HCT116 (cell line): ENCODE measurements around the gene CDH4. TPM values are rescaled to one million over a fixed set of nuclear protein-coding genes. Genes with fewer than 3 reads are reported as not detected.
"Not testable (repeated sequence)": the region's sequence is repeated elsewhere in the genome, so short reads cannot be mapped to it uniquely, and the experiment has no call there.

Source experiments
- ATAC-seq: fragments of 200-7000 bp; cut with Tn5 transposase; 2 replicates; pipeline ENCODE4 v1.9.1; 2020; ENCODE audit warnings: mild to moderate bottlenecking, moderate library complexity
- BruUV-seq: library from RNA; stranded (reverse); fragments of 400-500 nt; replicated peaks from 2 replicates; lab custom pipeline; 2021; lab: Mats Ljungman, UMichigan
- CTCF ChIA-PET: fragments of 300-600 bp; sonication (Branson Sonifier 250); formaldehyde crosslinking; loops from one replicate; lab custom pipeline; 2021; ENCODE audit warnings: antibody characterized with exemption; lab: Charles Lee
- POLR2A ChIA-PET: fragments of 300-600, 350-600 bp; sonication (Branson Sonifier 250); formaldehyde crosslinking; loops from one replicate; lab custom pipeline; 2021; ENCODE audit warnings: antibody characterized with exemption; lab: Charles Lee
- RAD21 ChIA-PET, 2 experiments: fragments of 300-600 bp; sonication (Branson Sonifier 250); formaldehyde crosslinking; loops; one replicate each; lab custom pipeline; 2023; ENCODE audit warnings: low total read pairs in 2 of 2; ENCODE audit not compliant: uncharacterized antibody in 2 of 2, unreplicated experiment in 2 of 2, low non-redundant PET in 1 of 2; lab: Charles Lee
- DNase-seq: peaks from one replicate; pipeline ENCODE4 v3.0.0-alpha.2; 2010; ENCODE audit warnings: low read depth, low spot score
- H2AFZ ChIP-seq: fragments of 200-600 bp; shearing (Covaris generic), sonication (generic); 2 replicates; pipeline ENCODE4 v1.6.1; 2017; ENCODE audit warnings: low read depth, mixed run types, mixed read lengths, antibody characterized with exemption, low read length; ENCODE audit not compliant: poor library complexity, severe bottlenecking
- H3K27ac ChIP-seq: 2 replicates; pipeline ENCODE4 v1.5.1; 2012; ENCODE audit warnings: low read depth, low read length
- H3K27me3 ChIP-seq: fragments of 200-600 bp; sonication (generic); 2 replicates; pipeline ENCODE4 v1.6.1; 2016; ENCODE audit warnings: mixed run types, low read length, mixed read lengths; ENCODE audit not compliant: insufficient read depth
- H3K36me3 ChIP-seq, 2 experiments: fragments of 200-500 bp in 1 of 2; fragments of 200-600 bp in 1 of 2; sonication (Bioruptor generic) in 1 of 2; sonication (generic) in 1 of 2; 2 replicates each; pipeline versions ENCODE4 v1.5.1 to v1.6.1; 2014 to 2016; ENCODE audit warnings: low read length in 2 of 2, inconsistent platforms in 1 of 2, mixed read lengths in 1 of 2, mixed run types in 1 of 2; ENCODE audit not compliant: insufficient read depth in 2 of 2, control insufficient read depth in 1 of 2
- H3K4me1 ChIP-seq, 2 experiments: fragments of 200-600 bp in 1 of 2; sonication (generic) in 1 of 2; 2 replicates each; pipeline versions ENCODE4 v1.5.1 to v1.6.1; 2012 to 2017; ENCODE audit warnings: low read length in 2 of 2, inconsistent platforms in 1 of 2, mild to moderate bottlenecking in 1 of 2, mixed read lengths in 1 of 2, mixed run types in 1 of 2, moderate library complexity in 1 of 2; ENCODE audit not compliant: insufficient read depth in 2 of 2, control insufficient read depth in 1 of 2
- H3K4me2 ChIP-seq: fragments of 200-600 bp; sonication (generic); 2 replicates; pipeline ENCODE4 v1.6.1; 2017; ENCODE audit warnings: mixed run types, low read length, mixed read lengths
- H3K4me3 ChIP-seq, 2 experiments: fragments of 200-600 bp in 1 of 2; sonication (generic) in 1 of 2; replicated peaks in 1 of 2; 2 replicates each; pipeline ENCODE4 v1.5.1; 2011 to 2016; ENCODE audit warnings: low read length in 2 of 2, control low read depth in 1 of 2, low read depth in 1 of 2, mild to moderate bottlenecking in 1 of 2, mixed read lengths in 1 of 2, mixed run types in 1 of 2
- H3K79me2 ChIP-seq: fragments of 200-600 bp; sonication (generic); 2 replicates; pipeline ENCODE4 v1.6.1; 2017; ENCODE audit warnings: mild to moderate bottlenecking, mixed run types, low read length, moderate library complexity, mixed read lengths; ENCODE audit not compliant: insufficient read depth
- H3K9ac ChIP-seq: fragments of 200-600 bp; sonication (generic); 2 replicates; pipeline ENCODE4 v1.6.1; 2016; ENCODE audit warnings: low read length, mixed read lengths
- H3K9me2 ChIP-seq: fragments of 200-600 bp; sonication (generic), shearing (Covaris generic); 2 replicates; pipeline ENCODE4 v1.6.1; 2017; ENCODE audit warnings: mixed run types, mild to moderate bottlenecking, moderate library complexity; ENCODE audit not compliant: insufficient read depth
- H3K9me3 ChIP-seq, 2 experiments: fragments of 200-500 bp in 1 of 2; fragments of 200-600 bp in 1 of 2; sonication (Bioruptor generic) in 1 of 2; sonication (generic) in 1 of 2; 2 replicates each; pipeline ENCODE4 v1.6.1; 2014 to 2017; ENCODE audit warnings: low read length in 2 of 2, mixed read lengths in 2 of 2, inconsistent platforms in 1 of 2, low read depth in 1 of 2, mild to moderate bottlenecking in 1 of 2, mixed run types in 1 of 2, moderate library complexity in 1 of 2; ENCODE audit not compliant: control insufficient read depth in 1 of 2, insufficient read depth in 1 of 2
- H4K20me1 ChIP-seq: fragments of 200-600 bp; sonication (generic), shearing (Covaris generic); 2 replicates; pipeline ENCODE4 v1.6.1; 2017; ENCODE audit warnings: mixed run types, mild to moderate bottlenecking, moderate library complexity; ENCODE audit not compliant: insufficient read depth
- ATF3 ChIP-seq: IDR thresholded peaks from 2 replicates; pipeline ENCODE4 v1.6.1; 2012
- RAD21 ChIP-seq: IDR thresholded peaks from 2 replicates; pipeline ENCODE4 v1.6.1; 2012; ENCODE audit warnings: low read depth, mild to moderate bottlenecking
- ZFX ChIP-seq: fragments of 450-650 bp; IDR thresholded peaks from 2 replicates; pipeline ENCODE4 v1.6.1; 2017
- intact Hi-C: fragments of 100-400 bp; cut with micrococcal nuclease; formaldehyde crosslinking; loops from 2 replicates; pipeline ENCODE4 v1.10.0; 2022
- total RNA-seq: library from RNA; stranded (reverse); gene quantifications from one replicate; pipeline ENCODE4 v1.2.1, GENCODE V29; 2021; ENCODE audit not compliant: unreplicated experiment

Gene CDH4
- total RNA-seq, 1 experiment from 2014 or later = not detected

GRCh38 chr20:61854538-61854937, 602.5 kb downstream of the CDH4 start:
- CTCF ChIA-PET, H3K4me3 ChIP-seq, H3K36me3 ChIP-seq, DNase-seq, H3K9me3 ChIP-seq, RAD21 ChIA-PET, H2AFZ ChIP-seq, POLR2A ChIA-PET, H3K9me2 ChIP-seq, H3K4me1 ChIP-seq, intact Hi-C loops, H3K4me2 ChIP-seq, H3K27ac ChIP-seq, BruUV-seq, ATAC-seq, H3K9ac ChIP-seq, H4K20me1 ChIP-seq, H3K79me2 ChIP-seq: not testable (repeated sequence)
- H3K27me3 ChIP-seq = peaks cover 15% of the 10 kb centered on the region; the same call in 1 of the 2 replicates

GRCh38 chr20:61855286-61855685, 603.2 kb downstream of the CDH4 start:
- peaks cover 15% of the 10 kb centered on the region for H3K27me3 ChIP-seq
- no TSS peak for BruUV-seq
- H3K36me3 ChIP-seq = no peaks in the 10 kb centered on the region
- no peak overlapping the region for H3K4me2 ChIP-seq
- RAD21 ChIA-PET = no interaction called here
- no peak for DNase-seq
- no peak for ATAC-seq
- no peak overlapping the region for H3K9ac ChIP-seq
- TF ChIP-seq RAD21 = no peak
- no peak for TF ChIP-seq ATF3
- TF ChIP-seq ZFX = no peak
- no peaks in the 10 kb centered on the region for H4K20me1 ChIP-seq
- CTCF ChIA-PET = no interaction called here
- H3K9me2 ChIP-seq = no peaks in the 10 kb centered on the region
- H3K4me1 ChIP-seq = no peaks in the 10 kb centered on the region
- H3K9me3 ChIP-seq = no peaks in the 10 kb centered on the region
- intact Hi-C loops = no loop called here
- POLR2A ChIA-PET = no interaction called here
- H3K79me2 ChIP-seq = no peaks in the 10 kb centered on the region
- H3K4me3 ChIP-seq = no peak overlapping the region
- H2AFZ ChIP-seq = no peak overlapping the region
- H3K27ac ChIP-seq = no peak overlapping the region
